Activated CD4-positive, alpha-beta memory T cell treated with anti-CD3 and anti-CD28 coated beads, Interleukin-2, amount 10 ng/mL, durations not matched to agents 7 days and 5 days (primary cell): ENCODE data around the gene TKTL1. TPM values are rescaled to one million over a fixed set of nuclear protein-coding genes. Genes with fewer than 3 reads are reported as not detected.
"Not testable (repeated sequence)": the region's sequence is repeated elsewhere in the genome, so short reads cannot be mapped to it uniquely, and the experiment has no call there.

ENCODE experiments used
- CTCF ChIA-PET: fragments of 350-600 bp; sonication (Branson Sonifier 250); formaldehyde crosslinking; loops from one replicate; lab custom pipeline; 2021; ENCODE audit warnings: antibody characterized with exemption, inconsistent platforms; lab: Charles Lee
- POLR2A ChIA-PET: fragments of 350-600 bp; sonication (Branson Sonifier 250); formaldehyde crosslinking; loops from one replicate; lab custom pipeline; 2021; ENCODE audit warnings: antibody characterized with exemption; lab: Charles Lee
- DNase-seq: peaks from one replicate; pipeline ENCODE4 v3.0.0-alpha.2; 2020
- H3K27ac Mint-ChIP-seq: one replicate; pipeline ENCODE4 v1.8.0; 2021; ENCODE audit warnings: mild to moderate bottlenecking, mixed read lengths
- H3K27me3 Mint-ChIP-seq: one replicate; pipeline ENCODE4 v1.8.0; 2021; ENCODE audit warnings: mixed read lengths
- H3K36me3 Mint-ChIP-seq: one replicate; pipeline ENCODE4 v1.8.0; 2021; ENCODE audit warnings: low read depth, mixed read lengths
- H3K4me1 Mint-ChIP-seq: one replicate; pipeline ENCODE4 v1.8.0; 2021; ENCODE audit warnings: mixed read lengths
- H3K4me3 Mint-ChIP-seq: one replicate; pipeline ENCODE4 v1.8.0; 2021; ENCODE audit warnings: mild to moderate bottlenecking, mixed read lengths
- H3K9me3 Mint-ChIP-seq: one replicate; pipeline ENCODE4 v1.8.0; 2021; ENCODE audit warnings: mixed read lengths
- total RNA-seq, 2 experiments: library from RNA; stranded (reverse); gene quantifications; one replicate each; pipeline ENCODE4 v1.2.3, GENCODE V29; 2021

Gene TKTL1
- total RNA-seq, 2 experiments from 2014 or later = 0.85 to 2.0 TPM

- ChIA-PET POLR2A (no interaction called here), CTCF (interaction anchor here (1.1 to 1.6 kb wide), 2 partner anchors 17 to 26 kb away, joined by 3 to 6 read pairs; no protein-coding TSS in a partner anchor)
- DNase-seq = no peak
- Mint-ChIP-seq H3K9me3 (no peaks in the 10 kb centered on the region), H3K27me3 (no peaks in the 10 kb centered on the region), H3K4me1 (peaks cover 19% of the 10 kb centered on the region), H3K4me3 (no peak overlapping the region), H3K27ac (peak overlapping the region; percentile 32), H3K36me3 (no peaks in the 10 kb centered on the region)
Measured at GRCh38 chrX:154334496-154334895, 38.9 kb downstream of the TKTL1 start.

DNA sequence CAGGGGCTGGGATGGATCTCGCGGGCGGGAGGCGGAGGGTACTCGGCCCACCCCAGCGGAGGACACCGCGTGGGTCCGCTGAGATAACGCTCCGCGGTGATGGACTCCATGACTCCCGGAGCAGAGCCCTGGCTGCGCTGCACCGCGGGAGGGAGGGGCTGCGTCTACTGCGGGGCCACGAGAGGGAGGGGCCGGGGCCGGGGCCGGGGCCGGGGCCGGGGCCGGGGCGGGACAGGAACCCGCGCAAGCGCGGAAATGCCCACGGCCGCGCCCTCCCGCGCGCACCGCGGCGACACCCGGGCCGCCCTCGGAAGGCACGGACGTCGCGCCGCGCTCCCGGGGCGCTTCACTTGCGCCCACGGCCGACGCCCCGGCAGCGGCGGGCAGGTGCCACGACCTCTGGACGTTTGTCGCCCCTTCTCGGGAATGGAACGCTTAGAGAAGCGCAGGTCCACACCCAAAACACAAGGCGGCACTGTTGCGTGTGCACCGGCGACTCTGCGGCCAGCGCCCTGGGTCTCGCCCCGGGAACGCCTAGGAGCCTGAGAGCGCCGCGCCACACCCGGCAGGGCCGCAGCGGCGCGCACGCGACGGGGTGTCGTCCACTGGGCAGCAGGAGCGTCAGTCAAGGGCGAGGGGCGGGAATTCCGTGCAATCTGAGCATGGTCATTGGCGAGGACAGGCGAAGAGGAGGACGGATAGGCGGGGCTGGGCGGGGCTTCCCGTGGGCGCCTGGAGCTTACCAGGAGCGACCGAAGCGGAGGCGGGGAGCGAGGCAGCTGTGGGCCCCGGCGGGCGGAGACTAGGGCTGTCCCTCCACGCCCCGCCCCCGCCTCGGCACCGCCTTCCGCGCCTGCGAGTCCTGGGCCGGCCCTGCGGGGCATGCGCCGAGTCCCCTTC lies 46.1 kb downstream of the TKTL1 start:
- H3K27ac Mint-ChIP-seq, H3K36me3 Mint-ChIP-seq, DNase-seq, H3K4me3 Mint-ChIP-seq, H3K27me3 Mint-ChIP-seq, CTCF ChIA-PET, H3K4me1 Mint-ChIP-seq, H3K9me3 Mint-ChIP-seq, POLR2A ChIA-PET: not testable (repeated sequence)

- H3K27ac Mint-ChIP-seq, H3K4me1 Mint-ChIP-seq, CTCF ChIA-PET, H3K27me3 Mint-ChIP-seq, H3K4me3 Mint-ChIP-seq, POLR2A ChIA-PET, H3K36me3 Mint-ChIP-seq, DNase-seq, H3K9me3 Mint-ChIP-seq: not testable (repeated sequence)
Measured at GRCh38 chrX:154343063-154343462, 47.5 kb downstream of the TKTL1 start.

- H3K4me3 Mint-ChIP-seq, DNase-seq, H3K27me3 Mint-ChIP-seq, H3K9me3 Mint-ChIP-seq, H3K27ac Mint-ChIP-seq, H3K36me3 Mint-ChIP-seq, CTCF ChIA-PET, POLR2A ChIA-PET: not testable (repeated sequence)
- H3K4me1 Mint-ChIP-seq = peaks cover 13% of the 10 kb centered on the region
Measured at GRCh38 chrX:154343620-154344019, 48.0 kb downstream of the TKTL1 start.

- no peak for DNase-seq
- CTCF ChIA-PET = no interaction called here
- Mint-ChIP-seq H3K9me3 (no peaks in the 10 kb centered on the region), H3K27me3 (no peaks in the 10 kb centered on the region), H3K4me1 (peaks cover 54% of the 10 kb centered on the region), H3K4me3 (peak overlapping the region; percentile 30), H3K36me3 (peaks cover 35% of the 10 kb centered on the region), H3K27ac (peak overlapping the region; percentile 81)
- POLR2A ChIA-PET = interaction anchor here (1.0 to 3.6 kb wide), 7 partner anchors 11 to 50 kb away, joined by 3 to 22 read pairs (median 7); partner anchors contain the start of gene RPL10
Measured at GRCh38 chrX:154348114-154348531, 52.5 kb downstream of the TKTL1 start.

DNA sequence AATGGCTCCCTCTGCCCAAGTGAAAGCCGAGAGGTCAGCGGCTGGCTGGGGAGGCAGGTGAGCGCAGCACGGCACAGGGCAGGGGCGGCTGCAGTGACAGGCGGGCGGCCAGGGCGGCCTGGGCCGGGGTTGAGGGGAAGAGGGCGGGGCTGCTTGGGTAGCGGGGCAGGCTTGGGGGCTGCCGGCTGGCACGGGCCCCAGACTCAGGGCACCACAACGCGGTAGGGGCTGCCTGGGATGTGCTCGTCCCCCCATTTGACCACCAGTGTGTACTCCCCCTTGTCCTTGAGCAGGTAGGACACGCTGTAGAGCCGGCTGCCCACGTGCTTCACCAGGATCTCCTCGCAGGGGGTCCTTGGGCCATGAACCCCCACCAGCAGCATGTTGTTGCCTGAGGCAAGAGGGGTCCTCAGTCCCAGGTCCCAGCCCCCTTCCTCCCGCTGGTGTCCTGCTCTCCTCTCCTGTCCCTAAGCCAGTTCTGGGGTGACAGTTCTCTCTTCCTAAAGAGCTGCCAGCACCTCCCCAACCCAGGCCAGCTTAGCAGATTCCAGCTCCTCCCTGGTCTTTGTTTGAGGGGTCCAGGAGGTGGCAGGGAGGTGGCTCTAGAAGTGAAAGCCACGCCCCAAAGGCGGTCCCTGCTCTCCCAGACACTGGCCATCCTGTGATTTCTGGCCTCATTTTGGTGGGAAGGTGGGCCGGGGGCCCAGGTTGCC lies 53.2 kb downstream of the TKTL1 start:
- H3K27ac Mint-ChIP-seq = peak overlapping the region; percentile 81

DNA sequence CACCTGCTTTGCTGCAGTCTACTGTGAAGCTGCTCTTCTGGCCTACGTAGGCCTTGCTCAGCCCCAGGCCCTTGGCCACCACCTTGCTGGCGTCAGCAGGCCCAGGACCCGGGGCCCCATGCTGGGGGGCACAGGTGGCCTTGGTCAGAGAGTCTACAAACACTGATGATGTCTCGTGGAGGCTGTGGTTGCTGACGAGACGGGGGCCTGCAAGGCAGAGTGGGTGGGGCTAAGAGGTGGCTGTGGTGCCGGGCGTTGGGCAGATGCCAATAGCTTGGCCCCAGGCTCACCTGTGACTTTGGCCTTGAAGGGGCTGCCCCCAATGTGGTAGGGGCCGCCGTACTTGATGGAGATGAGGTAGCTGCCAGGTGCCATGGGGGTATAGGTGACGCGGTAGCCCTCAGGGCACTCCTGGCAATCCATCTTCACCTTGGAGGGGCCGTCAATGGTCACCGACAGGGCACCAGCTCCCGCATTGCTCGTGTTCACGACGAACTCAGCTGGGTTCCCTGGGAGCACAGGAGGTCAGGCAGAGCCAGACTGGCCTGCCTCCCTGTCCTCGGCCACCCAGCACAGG lies 53.9 kb downstream of the TKTL1 start:
- no peak for DNase-seq
- peaks cover 47% of the 10 kb centered on the region for H3K36me3 Mint-ChIP-seq
- no peak overlapping the region for H3K4me3 Mint-ChIP-seq
- POLR2A ChIA-PET = interaction anchor here (0.7 to 3.6 kb wide), 6 partner anchors 9 to 49 kb away, joined by 3 to 22 read pairs (median 12); partner anchors contain the start of genes FLNA and RPL10
- peak overlapping the region; percentile 64 for H3K27ac Mint-ChIP-seq
- H3K9me3 Mint-ChIP-seq = no peaks in the 10 kb centered on the region
- H3K27me3 Mint-ChIP-seq = no peaks in the 10 kb centered on the region
- CTCF ChIA-PET = no interaction called here
- peaks cover 67% of the 10 kb centered on the region for H3K4me1 Mint-ChIP-seq

More for the DNA sequence above, 53.2 kb downstream of the TKTL1 start:
- Mint-ChIP-seq H3K4me1 (peaks cover 60% of the 10 kb centered on the region), H3K9me3 (no peaks in the 10 kb centered on the region), H3K4me3 (no peak overlapping the region), H3K27me3 (no peaks in the 10 kb centered on the region), H3K36me3 (peaks cover 41% of the 10 kb centered on the region)
- POLR2A ChIA-PET = interaction anchor here (0.7 to 3.6 kb wide), 7 partner anchors 10 to 50 kb away, joined by 3 to 22 read pairs (median 9); partner anchors contain the start of genes FLNA and RPL10
- CTCF ChIA-PET = no interaction called here
- DNase-seq = no peak

DNA sequence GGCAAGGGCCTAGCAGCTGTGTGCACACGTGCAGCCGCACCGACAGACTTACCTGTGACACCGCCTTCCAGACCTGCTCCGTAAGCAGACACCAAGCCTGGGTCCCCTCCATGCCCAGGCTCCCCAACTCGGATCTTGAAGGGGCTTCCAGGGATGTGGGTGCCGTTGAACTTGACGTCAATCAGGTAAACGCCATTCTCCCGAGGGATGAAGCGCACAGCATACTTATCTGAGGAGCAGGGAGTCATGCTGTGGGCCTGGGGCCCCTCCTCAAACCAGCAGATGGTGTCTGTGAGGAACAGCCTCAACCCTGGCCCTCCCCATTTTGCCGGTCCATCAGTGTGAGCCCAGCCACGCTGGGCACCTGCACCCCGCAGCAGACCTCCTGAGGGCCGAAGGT lies 54.4 kb downstream of the TKTL1 start:
- DNase-seq = no peak
- Mint-ChIP-seq H3K27ac (peak overlapping the region; percentile 64), H3K27me3 (no peaks in the 10 kb centered on the region), H3K4me1 (peaks cover 70% of the 10 kb centered on the region), H3K9me3 (no peaks in the 10 kb centered on the region), H3K36me3 (peaks cover 47% of the 10 kb centered on the region), H3K4me3 (no peak overlapping the region)
- CTCF ChIA-PET = no interaction called here
- POLR2A ChIA-PET = interaction anchor here (2.1 to 3.6 kb wide), 5 partner anchors 9 to 48 kb away, joined by 6 to 22 read pairs (median 14); partner anchors contain the start of genes FLNA and RPL10

GRCh38 chrX:154350429-154351182 lies 55.0 kb downstream of the TKTL1 start:
- no peaks in the 10 kb centered on the region for H3K9me3 Mint-ChIP-seq
- no peaks in the 10 kb centered on the region for H3K27me3 Mint-ChIP-seq
- peaks cover 47% of the 10 kb centered on the region for H3K36me3 Mint-ChIP-seq
- H3K4me3 Mint-ChIP-seq = no peak overlapping the region
- POLR2A ChIA-PET = interaction anchor here (1.7 to 3.6 kb wide), 5 partner anchors 8 to 48 kb away, joined by 6 to 22 read pairs (median 9); partner anchors contain the start of genes FLNA and RPL10
- peak overlapping the region; percentile 85 for H3K27ac Mint-ChIP-seq
- CTCF ChIA-PET = no interaction called here
- peaks cover 74% of the 10 kb centered on the region for H3K4me1 Mint-ChIP-seq
- DNase-seq = no peak

- Mint-ChIP-seq H3K36me3 (peaks cover 50% of the 10 kb centered on the region), H3K27ac (peak overlapping the region; percentile 85), H3K4me3 (no peak overlapping the region), H3K27me3 (no peaks in the 10 kb centered on the region), H3K4me1 (peaks cover 81% of the 10 kb centered on the region), H3K9me3 (no peaks in the 10 kb centered on the region)
- CTCF ChIA-PET = no interaction called here
- POLR2A ChIA-PET = interaction anchor here (1.0 to 3.1 kb wide), 6 partner anchors 9 to 47 kb away, joined by 4 to 14 read pairs (median 6); partner anchors contain the start of genes FLNA and RPL10
- peak; percentile 50 for DNase-seq
Measured at GRCh38 chrX:154351183-154352011, 55.8 kb downstream of the TKTL1 start.

DNA sequence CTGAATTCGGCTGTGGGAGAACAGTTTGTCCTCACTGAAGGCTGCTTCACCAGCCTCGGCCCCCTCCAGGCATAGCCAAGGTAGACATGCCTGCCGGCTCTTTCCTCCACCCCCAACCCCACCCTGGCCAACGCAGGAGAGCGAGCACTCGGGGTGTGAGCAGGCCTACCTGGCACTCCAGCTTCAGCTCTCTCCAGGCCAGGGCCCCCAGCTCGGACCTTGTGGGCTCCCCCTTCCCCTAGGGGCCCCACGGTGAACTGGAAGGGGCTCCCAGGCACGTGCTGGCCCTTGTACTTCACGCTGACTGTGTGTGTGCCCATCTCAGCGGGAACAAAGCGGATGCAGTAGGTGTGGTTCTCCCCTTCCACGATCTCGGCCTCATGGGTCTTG lies 56.4 kb downstream of the TKTL1 start:
- Mint-ChIP-seq H3K27me3 (no peaks in the 10 kb centered on the region), H3K36me3 (peaks cover 53% of the 10 kb centered on the region), H3K9me3 (no peaks in the 10 kb centered on the region), H3K4me1 (peaks cover 83% of the 10 kb centered on the region), H3K27ac (peak overlapping the region; percentile 85), H3K4me3 (peak overlapping the region; percentile 13)
- ChIA-PET CTCF (no interaction called here), POLR2A (interaction anchor here (1.0 to 1.7 kb wide), 4 partner anchors 8 to 29 kb away, joined by 4 to 7 read pairs (median 4); no protein-coding TSS in a partner anchor)
- DNase-seq = no peak
